Activated T-helper 1 cell treated with Interleukin-2 at 50 U/mL for 16 hours (primary cell): Measurements from ENCODE around the gene ZNF91.
"Not testable (repeated sequence)": the region's sequence is repeated elsewhere in the genome, so short reads cannot be mapped to it uniquely, and the experiment has no call there.

Source experiments
- DNase-seq: peaks from one replicate; pipeline ENCODE4 v3.0.0-alpha.2; 2020; ENCODE audit warnings: low read depth

The ZNF91 gene

DNA sequence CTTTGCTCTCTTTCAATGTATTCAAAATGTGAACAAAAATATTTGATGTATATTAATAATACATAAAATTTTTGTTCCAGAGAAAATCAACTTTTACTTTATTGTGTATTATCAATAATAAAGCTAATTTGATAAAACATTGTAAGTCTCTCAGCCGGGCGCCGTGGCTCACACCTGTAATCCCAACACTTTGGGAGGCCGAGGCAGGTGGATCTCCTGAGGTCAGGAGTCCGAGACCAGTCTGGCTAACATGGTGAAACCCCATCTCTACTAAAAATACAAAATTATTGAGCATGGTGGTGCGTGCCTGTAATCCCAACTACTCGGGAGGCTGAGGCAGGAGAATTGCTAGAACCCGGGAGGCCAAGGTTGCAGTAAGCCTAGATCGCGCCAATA, 449 bp upstream of the ZNF91 start:
- not testable (repeated sequence) for DNase-seq

DNA sequence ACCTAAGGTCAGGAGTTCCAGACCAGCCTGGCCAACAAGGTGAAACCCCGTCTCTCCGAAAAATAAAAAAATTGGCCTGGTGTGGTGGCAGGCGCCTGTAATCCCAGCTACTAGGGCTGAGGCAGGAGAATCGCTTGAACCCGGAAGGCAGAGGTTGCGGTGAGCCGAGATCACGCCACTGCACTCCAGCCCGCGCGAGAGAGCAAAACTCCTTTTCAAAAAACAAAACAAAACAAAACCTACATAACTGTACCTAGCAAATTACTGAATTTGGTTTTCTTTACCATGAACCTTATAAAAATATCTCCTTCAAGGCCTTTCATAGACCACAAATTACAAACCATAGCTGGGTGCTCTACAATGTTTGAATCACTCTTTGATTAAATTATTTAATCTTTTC, 760 bp downstream of the ZNF91 start:
- peak; percentile 18 for DNase-seq

DNA sequence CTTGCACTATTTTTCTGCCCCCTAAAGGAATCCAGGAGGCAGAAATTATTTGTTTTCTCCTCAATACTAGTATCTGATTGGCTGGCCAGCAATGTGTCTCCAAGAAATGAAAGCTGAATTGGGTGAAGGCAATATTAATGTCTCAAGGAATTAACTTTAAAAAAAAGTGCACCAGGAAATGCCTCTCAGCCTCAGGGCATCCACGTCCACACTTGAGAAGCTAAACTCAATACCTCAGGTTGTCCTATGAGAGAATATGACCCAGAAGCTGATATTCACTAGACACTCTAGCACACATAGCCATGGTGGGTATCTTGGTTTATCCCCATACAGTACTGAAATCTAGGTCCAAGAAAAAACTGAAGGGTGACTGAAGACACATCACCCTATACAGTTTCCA, 2.1 kb downstream of the ZNF91 start:
- no peak for DNase-seq

DNA sequence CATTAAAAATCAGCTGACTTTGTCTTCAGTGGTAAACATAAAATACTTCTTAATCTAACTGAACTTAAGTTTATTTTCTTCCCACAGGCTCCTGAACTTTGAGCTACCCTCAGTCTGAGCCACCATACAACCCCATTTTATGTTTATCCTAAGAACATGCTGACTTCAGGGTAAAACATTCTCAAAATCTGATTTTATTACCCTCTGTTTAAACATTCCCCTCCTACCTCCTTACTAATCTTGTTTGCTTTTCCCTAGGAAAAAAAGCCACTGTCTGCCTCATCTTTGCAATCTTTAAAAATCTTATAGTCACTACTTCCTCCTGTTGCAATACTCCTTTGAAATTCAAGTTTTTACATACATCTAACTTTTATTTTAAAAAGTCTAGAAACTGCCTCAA, 4.0 kb downstream of the ZNF91 start:
- no peak for DNase-seq

DNA sequence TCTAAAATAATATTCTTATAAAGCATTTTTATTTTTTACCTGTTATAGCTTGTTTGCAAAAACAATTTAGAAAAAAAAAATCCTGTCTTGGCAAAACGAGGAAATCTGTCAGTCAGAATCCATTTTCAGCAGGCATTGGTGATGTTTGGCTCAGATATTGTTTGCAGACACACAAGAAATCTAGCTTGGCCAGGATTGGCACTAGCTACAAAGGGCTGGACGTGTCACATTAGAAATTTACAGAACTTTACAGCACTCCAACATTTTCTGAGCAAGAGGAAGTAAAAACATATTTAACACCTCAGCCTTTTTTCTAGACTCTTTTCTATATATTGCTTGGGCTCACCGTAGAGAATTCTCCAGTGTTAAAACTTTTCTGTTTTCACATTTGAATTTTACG, 9.9 kb downstream of the ZNF91 start:
- DNase-seq, result no peak

DNA sequence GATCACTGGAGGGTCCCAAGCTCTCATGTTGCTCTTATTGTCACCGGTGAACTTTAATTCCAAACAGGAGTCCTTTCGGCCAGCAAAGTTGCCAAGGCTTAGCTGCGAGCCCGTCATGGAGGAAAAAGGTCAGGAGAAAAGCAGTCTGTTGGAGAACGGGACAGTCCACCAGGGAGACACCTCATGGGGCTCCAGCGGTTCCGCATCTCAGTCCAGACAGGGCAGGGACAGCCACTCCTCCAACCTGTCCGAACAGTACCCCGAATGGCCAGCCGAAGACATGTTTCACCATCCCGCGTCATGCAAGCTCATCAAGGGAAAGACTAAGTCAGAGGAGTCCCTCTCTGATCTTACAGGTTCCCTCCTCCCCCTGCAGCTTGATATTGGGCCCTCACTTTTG, 10.4 kb downstream of the ZNF91 start:
- DNase-seq, result no peak

DNA sequence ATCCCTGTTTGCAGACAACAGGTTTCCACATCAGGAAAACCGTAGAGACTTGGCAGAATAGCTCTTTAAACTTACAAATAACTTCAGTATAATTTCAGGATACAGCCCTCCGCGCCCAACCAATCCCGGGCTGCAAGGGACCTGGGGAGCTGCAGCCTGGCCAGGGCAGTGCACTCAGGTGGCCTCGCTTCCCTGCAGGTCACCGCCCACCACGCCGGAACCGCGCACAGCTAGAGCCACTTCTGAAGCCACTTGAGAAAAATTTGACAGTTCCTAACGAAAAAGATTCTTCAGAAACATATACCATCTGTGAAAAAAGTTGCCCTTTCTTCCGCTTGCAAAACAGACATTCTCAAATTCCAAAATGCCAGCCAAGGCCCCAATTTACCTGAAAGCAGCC, 11.1 kb downstream of the ZNF91 start:
- no peak for DNase-seq

DNA sequence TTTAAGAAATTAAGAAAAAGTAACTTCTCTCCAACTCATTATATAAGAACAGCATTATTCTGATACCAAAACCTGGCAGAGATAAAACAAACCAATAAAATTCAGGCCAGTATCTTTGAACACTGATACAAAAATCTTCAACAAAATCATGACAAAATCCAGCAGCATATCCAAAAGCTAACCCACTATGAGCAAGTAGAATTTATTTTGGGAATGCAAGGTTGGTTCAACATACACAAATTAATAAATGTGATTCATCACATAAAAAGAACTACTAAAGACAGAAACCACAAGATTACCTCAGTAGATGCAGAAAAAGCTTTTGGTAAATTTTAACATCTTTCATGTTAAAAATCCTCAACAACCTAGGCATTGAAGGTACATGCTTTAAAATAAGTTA, 12.3 kb downstream of the ZNF91 start:
- DNase-seq, result no peak

DNA sequence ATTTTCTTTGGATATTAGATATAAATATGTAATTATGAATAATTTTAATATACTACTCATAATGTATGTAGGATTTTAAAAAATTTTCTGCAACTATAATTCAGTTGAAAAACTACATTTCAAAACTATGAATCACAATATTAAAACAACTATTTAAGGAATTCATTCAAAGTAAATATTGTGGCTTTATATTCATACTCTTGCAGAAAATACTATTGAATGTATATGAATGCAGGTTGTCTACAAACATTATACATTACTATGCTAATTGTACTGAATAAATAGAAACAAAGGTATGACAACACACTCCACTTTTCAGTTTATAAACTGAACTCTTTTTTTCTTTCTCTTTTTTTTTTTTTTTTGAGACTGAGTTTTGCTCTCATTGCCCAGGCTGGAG, 14.2 kb downstream of the ZNF91 start:
- no peak for DNase-seq

DNA sequence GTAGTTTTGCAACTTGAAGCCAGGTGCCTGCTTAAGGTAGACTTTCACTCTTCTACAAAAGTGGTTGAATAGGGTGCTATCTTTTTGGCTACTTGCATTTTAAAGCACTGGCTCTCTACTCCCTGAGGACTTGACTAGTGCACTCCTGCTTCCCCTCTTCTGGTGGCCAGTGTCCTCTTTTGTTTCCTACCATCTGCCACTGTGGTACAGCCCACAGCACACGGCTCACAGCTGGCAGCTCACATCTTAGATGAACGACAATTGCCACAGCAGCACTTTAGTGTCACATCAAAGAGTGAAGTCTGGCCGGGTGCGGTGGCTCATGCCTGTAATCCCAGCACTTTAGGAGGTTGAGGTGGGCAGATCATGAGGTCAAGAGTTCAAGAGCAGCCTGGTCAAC, 15.6 kb downstream of the ZNF91 start:
- DNase-seq, result not testable (repeated sequence)

DNA sequence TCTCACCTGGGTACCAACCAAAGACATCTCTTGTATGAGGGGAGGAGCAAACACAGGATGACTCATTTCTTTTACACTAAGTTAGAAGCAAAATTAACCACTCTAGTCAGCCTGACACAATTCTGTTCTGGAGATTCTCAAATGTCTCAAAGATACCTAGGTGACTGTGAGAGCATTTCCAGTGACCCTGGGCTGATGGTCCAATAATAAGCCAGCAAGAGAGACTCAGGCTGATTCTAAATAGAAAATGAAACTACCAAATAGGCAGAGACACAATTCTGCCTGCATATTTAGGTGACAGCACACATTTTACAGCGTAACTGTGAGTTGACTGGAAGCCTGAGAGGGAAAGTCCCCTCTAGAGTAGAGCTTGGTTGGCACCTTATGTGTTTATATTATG, 16.3 kb downstream of the ZNF91 start:
- DNase-seq, result no peak

DNA sequence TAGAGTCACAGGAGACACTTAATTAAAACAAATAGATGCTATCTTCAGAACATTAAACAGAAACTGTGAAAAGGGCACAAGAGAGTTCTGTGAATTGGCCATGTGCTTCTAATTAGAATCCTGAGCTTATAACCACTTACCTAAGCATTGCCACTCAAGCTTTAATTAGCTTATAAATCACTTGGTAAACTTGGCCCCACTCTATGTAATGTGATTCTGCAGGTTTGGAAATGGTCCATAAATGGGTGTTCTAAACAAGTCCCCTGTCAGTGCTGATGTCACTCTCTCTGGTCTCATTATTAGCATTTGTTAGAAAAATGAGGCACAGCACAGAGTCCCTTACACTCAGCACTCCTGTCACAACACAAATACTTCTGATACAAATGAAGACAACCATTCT, 18.0 kb downstream of the ZNF91 start:
- DNase-seq, result no peak

DNA sequence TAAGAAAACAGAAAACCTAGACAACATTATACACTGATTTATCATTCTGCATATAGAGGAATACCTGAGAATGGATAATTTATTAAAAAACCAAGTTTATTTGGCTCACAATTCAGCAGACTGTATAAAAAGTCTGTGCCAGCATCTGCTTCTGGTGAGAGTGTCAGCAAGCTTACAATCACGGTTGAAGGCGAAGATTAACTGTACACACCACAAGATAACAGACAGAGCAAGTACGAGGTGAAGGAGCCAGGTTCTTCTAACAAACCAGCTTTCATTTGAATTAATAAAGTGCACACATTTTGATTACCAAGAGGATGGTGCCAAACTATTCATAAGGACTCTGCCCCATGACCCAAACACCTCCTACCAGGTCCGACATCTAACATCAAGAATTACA, 28.8 kb downstream of the ZNF91 start:
- DNase-seq, result no peak

DNA sequence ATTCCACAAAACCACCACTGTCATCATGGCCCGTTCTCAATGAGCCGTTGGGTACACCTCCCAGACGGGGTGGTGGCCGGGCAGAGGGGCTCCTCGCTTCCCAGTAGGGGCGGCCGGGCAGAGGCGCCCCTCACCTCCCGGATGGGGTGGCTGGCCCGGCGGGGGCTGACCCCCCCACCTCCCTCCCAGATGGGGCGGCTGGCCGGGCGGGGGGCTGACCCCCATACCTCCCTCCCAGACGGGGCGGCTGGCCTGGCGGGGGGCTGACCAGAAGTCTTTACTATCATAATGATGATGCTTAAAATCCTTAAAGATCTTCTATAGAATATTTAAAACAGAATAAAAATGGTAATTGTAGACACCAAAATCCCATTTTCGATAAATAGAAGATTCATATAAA, 29.2 kb downstream of the ZNF91 start:
- not testable (repeated sequence) for DNase-seq

DNA sequence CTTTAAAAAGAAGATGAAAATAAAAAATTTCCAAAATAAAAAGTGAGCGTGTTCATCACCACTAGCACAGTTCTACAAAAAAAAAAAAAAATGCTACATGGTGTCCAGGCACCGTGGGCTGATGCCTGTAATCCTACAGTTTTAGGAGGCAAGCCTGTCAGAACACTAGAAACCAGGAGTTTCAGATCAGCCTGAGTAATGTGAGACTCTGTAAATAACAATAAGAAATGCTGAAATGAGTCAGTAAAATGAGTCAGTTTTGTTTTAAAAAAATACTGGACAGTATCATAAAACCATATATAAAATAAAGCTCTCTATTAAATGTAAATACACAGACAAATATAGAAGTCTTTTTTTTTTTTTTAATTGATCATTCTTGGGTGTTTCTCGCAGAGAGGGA, 30.0 kb downstream of the ZNF91 start:
- DNase-seq, result no peak

DNA sequence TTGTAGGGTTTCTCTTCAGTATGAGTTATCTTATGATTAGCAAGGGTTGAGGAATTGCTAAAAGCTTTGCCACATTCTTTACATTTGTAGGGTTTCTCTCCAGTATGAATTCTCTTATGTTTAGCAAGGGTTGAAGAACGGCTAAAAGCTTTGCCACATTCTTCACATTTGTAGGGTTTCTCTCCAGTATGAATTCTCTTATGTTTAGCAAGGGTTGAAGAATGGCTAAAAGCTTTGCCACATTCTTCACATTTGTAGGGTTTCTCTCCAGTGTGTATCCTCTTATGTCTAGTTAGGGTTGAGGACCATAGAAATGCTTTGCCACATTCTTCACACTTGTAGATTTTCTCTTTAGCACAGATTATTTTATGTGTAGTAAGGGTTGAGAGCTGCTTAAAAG, 33.4 kb downstream of the ZNF91 start:
- not testable (repeated sequence) for DNase-seq

DNA sequence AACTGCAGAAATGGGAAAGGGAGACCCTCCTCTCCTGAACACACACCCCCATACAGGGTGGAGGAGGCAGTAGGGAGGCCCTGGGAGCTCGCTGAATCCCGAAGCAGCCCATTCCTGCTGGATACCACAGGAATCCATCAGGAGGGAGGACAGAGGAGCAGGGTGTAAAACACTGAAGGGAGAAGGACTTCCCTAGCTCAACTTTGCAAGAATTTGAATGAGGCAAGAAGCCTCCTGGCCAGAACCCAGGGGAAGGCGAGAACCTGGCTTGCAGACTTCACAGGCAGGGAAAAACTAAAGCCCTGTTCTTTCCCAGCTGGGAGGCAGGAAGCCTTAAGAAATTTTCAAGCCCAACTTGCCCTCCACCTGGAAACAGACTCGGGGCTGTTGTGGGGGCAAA, 43.5 kb downstream of the ZNF91 start:
- DNase-seq, result no peak

DNA sequence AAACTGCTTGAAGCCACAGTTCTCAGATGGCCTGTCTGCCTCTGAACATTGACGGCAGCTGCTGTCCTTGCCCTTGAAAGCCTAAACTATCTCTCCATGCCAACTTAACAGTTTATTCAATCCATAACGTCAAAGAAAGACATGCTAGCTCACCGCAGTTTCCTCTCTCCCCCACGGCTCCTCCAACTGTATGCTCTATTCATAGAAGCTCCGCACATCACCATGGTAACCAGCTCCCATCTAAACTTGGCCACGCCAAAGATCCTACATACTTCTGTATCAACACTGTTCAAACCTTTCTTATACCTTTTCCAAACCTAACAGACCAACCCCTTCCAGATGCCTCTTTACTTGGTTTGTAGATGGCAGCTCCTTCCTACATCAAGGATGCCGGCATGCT, 48.6 kb downstream of the ZNF91 start:
- DNase-seq, result no peak

DNA sequence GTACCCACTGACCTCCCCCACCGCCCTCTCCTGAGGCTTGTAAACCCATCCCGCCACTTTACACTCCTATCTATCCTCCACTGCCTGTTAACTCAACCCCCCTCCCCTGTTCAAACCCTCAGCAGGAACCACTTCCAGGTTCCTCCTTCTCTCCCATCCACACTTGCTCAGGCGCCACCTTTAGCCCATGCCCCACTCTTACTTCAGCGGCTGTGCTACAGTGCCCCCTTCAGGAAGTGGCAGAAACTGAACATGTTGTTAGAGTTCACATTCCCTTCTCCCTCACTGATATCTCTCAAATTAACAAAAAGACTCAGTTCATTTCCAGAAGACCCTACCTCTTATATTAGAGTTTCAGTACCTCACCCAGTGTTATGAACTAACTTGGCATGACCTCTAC, 49.4 kb downstream of the ZNF91 start:
- no peak for DNase-seq

DNA sequence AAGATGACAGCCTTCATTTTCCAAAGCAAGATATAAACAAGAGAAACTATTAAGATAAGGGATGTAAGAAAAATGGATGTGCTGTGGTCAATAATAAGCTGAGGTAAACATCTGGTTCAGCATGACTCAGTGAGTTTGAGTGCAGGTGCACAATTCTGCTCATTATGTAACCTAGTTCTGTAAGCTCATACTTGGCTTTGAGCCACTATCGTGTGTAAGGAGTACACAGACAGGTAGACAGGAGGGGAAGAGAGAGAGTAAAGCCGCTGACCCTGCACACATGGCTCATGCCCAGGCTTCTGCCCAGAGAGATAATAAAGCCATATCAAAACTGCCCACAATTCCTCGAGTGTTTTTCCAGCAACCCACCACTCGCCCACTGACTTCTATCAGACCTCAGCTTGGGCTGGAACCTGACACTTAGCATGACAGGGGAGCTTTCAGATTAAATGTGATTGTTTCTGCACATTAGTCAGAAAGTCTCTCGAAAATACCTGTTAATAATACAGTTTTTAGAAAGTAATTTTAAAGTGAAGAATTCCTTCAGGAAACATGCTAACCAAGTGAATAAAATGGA, 51.7 kb downstream of the ZNF91 start:
- no peak for DNase-seq

DNA sequence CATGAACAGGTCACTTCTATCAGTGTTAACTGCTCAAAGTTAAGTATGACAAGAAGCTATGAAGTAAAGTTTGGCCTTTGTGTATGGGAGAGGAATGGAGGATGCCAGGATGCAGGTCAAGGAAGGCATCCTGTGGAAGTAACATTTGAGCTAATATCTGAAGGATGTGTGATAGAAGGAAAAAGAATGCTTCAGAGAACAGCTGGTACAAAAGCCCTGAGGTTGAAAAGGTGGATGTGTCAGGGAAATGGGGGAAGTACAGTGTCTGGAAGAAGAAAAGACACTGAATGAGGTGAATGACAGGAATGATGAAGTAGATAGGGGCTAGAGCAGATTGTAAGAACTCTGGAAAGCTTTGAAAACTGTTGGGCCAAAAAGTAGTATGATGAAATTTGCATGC, 67.1 kb downstream of the ZNF91 start:
- DNase-seq, result no peak

DNA sequence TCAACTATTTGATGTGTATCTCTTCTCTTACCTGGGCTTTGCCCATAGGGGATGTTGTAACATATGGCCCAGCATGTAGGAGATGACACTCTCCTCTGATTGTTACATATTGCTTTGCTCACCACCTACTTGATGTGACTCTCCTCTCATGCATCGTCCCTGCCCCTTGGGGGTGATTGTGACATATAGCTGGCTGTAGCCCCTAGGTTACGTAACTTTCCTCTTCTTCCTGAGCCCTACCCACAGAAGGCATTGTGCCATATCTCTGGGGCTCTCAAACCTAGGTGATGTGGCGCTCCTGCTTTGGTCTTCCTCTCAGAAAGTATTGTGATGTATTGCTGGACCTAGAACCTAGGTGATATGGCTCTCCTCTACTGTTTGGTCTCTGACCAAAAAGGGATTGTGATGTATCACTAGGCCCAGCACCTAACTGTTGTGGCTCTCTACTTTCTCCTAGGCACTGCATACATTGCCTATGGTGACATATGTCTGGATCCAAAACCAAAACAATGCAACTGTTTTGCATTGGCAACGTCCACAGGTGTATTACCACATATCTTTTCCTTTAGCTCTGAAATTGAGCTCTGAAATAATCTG, 73.2 kb downstream of the ZNF91 start:
- no peak for DNase-seq

DNA sequence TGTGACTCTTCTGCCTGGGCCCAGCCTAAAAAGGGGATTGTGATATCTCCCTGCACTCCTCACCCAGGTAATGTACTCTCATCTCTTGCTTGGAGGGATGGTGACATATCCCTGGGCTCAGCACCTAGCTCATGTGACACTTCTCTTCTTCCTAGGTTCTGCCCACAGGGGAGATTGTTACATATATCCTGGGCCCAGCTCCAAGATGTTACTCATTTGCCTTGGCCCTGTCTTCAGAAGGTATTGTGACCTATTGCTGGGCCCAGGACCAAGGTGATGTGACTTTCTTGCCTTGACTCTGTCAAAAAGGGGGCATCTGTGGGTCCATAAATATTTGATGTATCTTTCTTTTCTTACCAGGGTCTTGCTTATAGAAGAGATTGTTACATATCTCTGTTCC, 73.9 kb downstream of the ZNF91 start:
- not testable (repeated sequence) for DNase-seq

DNA sequence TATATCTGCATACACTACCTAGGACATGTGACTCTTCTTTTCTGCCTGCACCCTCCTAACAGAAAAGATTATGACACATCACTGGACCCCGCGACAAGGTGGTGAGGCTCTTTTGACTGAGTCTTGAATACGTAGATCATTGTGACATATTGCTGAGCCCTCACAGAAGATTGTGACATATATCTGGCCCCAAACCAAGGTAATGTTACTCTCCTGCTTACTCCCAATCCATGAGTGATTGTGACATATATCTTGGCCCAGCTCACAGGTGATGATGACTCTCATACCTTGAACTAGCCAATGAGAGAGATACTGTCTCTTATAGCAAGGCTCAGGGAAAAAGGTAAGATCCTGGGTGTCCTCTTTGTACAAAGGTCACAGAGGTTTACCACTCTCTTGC, 75.7 kb downstream of the ZNF91 start:
- DNase-seq, result not testable (repeated sequence)

DNA sequence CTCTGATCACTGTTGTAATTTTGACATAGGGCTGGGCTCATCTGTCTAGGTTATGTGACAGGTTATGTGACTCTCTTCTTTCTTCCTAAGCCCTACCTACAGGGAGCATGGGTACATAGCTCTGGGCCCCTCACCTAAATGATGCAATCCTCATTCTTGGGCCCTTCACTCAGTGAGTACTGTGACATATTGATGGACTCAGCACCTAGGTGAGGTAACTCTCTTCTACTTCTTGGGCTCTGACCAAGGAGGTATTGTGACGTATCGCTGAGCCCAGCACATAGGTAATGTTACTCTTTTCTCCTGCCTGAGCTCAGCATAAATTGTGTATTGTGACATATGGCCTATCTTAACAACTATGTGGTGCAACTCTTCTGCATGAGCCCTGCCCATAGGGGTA, 76.3 kb downstream of the ZNF91 start:
- DNase-seq, result not testable (repeated sequence)
